ENCODE measurements around the gene CPB1. TPM values are rescaled to one million over a fixed set of nuclear protein-coding genes. Genes with fewer than 3 reads are reported as not detected.

CPB1 gene
- total and polyA plus RNA-seq, 4 donors: 0.20 to 0.75 (median 0.57) TPM; not detected in 1

- no peaks in the 10 kb centered on the region for H3K4me1 ChIP-seq (ENCODE audit: control insufficient read depth in 4 of 4, insufficient read depth in 4 of 4, low read length in 3 of 4)
- H3K4me3 ChIP-seq (ENCODE audit: low read depth in 1 of 3, low read length in 3 of 3): no peak overlapping the region
- H3K27ac ChIP-seq (ENCODE audit: low read depth in 1 of 2, low read length in 2 of 2): no peak overlapping the region
- H3K9me3 ChIP-seq (ENCODE audit: control insufficient read depth in 4 of 4, low read length in 3 of 4): no peaks in the 10 kb centered on the region
- no peak for DNase-seq (ENCODE audit: low spot score)
- 79% methylated on average over 4 of the region's 4 CpGs for WGBS
- H3K27me3 ChIP-seq (ENCODE audit: control insufficient read depth in 4 of 4, insufficient read depth in 4 of 4, low read length in 3 of 4): no peaks in the 10 kb centered on the region
- TF ChIP-seq FOXA2 (IDR thresholded peaks at IDR 0.05): no peak
- TF ChIP-seq CTCF (IDR thresholded peaks at IDR 0.05; ENCODE audit: low read depth, low read length, missing input control): no peak
- TF ChIP-seq HNF4A (conservative IDR thresholded peaks at IDR 0.05): no peak
- no peak for TF ChIP-seq REST (IDR thresholded peaks at IDR 0.05)
- TF ChIP-seq SP1 (IDR thresholded peaks at IDR 0.05): no peak
- no peak for TF ChIP-seq RXRA (IDR thresholded peaks at IDR 0.05)
- TF ChIP-seq RAD21 (IDR thresholded peaks at IDR 0.05): no peak
- TF ChIP-seq ATF3 (IDR thresholded peaks at IDR 0.05): no peak
- TF ChIP-seq MAX (IDR thresholded peaks at IDR 0.05): no peak
- no peak for TF ChIP-seq NR2F2 (IDR thresholded peaks at IDR 0.05)
- TF ChIP-seq HNF4G (IDR thresholded peaks at IDR 0.05): no peak
- TF ChIP-seq YY1 (IDR thresholded peaks at IDR 0.05): no peak
- TF ChIP-seq FOXA1 (IDR thresholded peaks at IDR 0.05): no peak
- TF ChIP-seq TAF1 (conservative IDR thresholded peaks at IDR 0.05): no peak
- TF ChIP-seq EGR1 (IDR thresholded peaks at IDR 0.05; ENCODE audit: low read depth in 2 of 2): no peak
- TF ChIP-seq ZBTB33 (IDR thresholded peaks at IDR 0.05): no peak
- TF ChIP-seq GABPA (IDR thresholded peaks at IDR 0.05 in 1 of 2, conservative IDR thresholded peaks at IDR 0.05 in 1 of 2): no peak
- no peak for TF ChIP-seq JUND (IDR thresholded peaks at IDR 0.05)
- no peaks in the 10 kb centered on the region for H3K36me3 ChIP-seq (ENCODE audit: control insufficient read depth in 4 of 4, insufficient read depth in 3 of 4, low read depth in 1 of 4, low read length in 3 of 4)
- H3K9ac ChIP-seq (ENCODE audit: low read depth in 1 of 2, low read length in 2 of 2): no peak overlapping the region
Measured at GRCh38 chr3:148828136-148828690, 602 bp downstream of the CPB1 start.

Data from liver (tissue), 9 donors.